Smooth muscle cell (in vitro differentiated cells): ENCODE measurements around the gene AGPAT4. TPM values are rescaled to one million over a fixed set of nuclear protein-coding genes. Genes with fewer than 3 reads are reported as not detected.

Experiments used
- DNase-seq: peaks from one replicate; lab custom pipeline; 2025; ENCODE audit not compliant: unreplicated experiment; lab: John Stamatoyannopoulos, UW
- H2AFZ ChIP-seq: fragments of 200-600 bp; sonication (generic); 2 replicates; pipeline ENCODE4 v1.6.0; 2016; ENCODE audit warnings: antibody characterized with exemption, low read depth, mild to moderate bottlenecking
- H3F3A ChIP-seq: fragments of 200-600 bp; sonication (generic); 2 replicates; pipeline ENCODE4 v1.6.0; 2017; ENCODE audit warnings: antibody characterized with exemption, low read depth
- H3K27ac ChIP-seq: fragments of 200-600 bp; sonication (generic); 2 replicates; pipeline ENCODE4 v1.5.1; 2016; ENCODE audit warnings: low read depth, mild to moderate bottlenecking
- H3K27me3 ChIP-seq: fragments of 200-600 bp; sonication (generic); 2 replicates; pipeline ENCODE4 v1.6.1; 2016; ENCODE audit warnings: low read depth, mild to moderate bottlenecking
- H3K36me3 ChIP-seq: fragments of 200-600 bp; sonication (generic); 2 replicates; pipeline ENCODE4 v1.5.1; 2016; ENCODE audit warnings: low read depth
- H3K4me1 ChIP-seq: fragments of 200-600 bp; sonication (generic); 2 replicates; pipeline ENCODE4 v1.5.1; 2016; ENCODE audit warnings: low read depth
- H3K4me2 ChIP-seq: fragments of 200-600 bp; sonication (generic); 2 replicates; pipeline ENCODE4 v1.6.0; 2016; ENCODE audit warnings: mild to moderate bottlenecking
- H3K4me3 ChIP-seq: fragments of 200-600 bp; sonication (generic); 2 replicates; pipeline ENCODE4 v1.5.1; 2016; ENCODE audit warnings: mild to moderate bottlenecking
- H3K79me2 ChIP-seq: fragments of 200-600 bp; sonication (generic); 2 replicates; pipeline ENCODE4 v1.6.0; 2016; ENCODE audit warnings: low read depth, mild to moderate bottlenecking
- H3K9ac ChIP-seq: fragments of 200-600 bp; sonication (generic); 2 replicates; pipeline ENCODE4 v1.6.0; 2016; ENCODE audit warnings: low read depth
- H3K9me3 ChIP-seq: fragments of 200-600 bp; sonication (generic); replicated peaks from 2 replicates; pipeline ENCODE4 v1.5.1; 2016; ENCODE audit warnings: low read depth
- H4K20me1 ChIP-seq: fragments of 200-600 bp; sonication (generic); 2 replicates; pipeline ENCODE4 v1.6.0; 2016; ENCODE audit warnings: low read depth
- CTCF ChIP-seq: fragments of 200-600 bp; sonication (generic); IDR thresholded peaks from 2 replicates; pipeline ENCODE4 v1.5.1; 2017; ENCODE audit warnings: borderline replicate concordance, mild to moderate bottlenecking, antibody characterized with exemption; ENCODE audit not compliant: insufficient read depth, poor library complexity, severe bottlenecking
- WGBS: methylation state at CpG from one replicate; pipeline ENCODE4 v1.1.7; 2016; ENCODE audit warnings: low lambda C conversion rate; 5-methylcytosine and 5-hydroxymethylcytosine counted together
- polyA plus RNA-seq: library from polyadenylated mRNA; unstranded; fragments of >200 nt; fragmentation: Nextera tagmentation; extraction: Ambion mirVana; gene quantifications from 2 replicates; pipeline ENCODE4 v1.2.1, GENCODE V29; 2016
- total RNA-seq: library from RNA; depleted of rRNA; stranded (reverse); fragments of >200 nt; gene quantifications from 2 replicates; pipeline ENCODE4 v1.2.3, GENCODE V29; 2014

The AGPAT4 gene
- total and polyA plus RNA-seq, 2 experiments from 2014 or later: 51.4 to 51.8 TPM

GRCh38 chr6:161137320-161137719, 136.5 kb downstream of the AGPAT4 start:
- no peaks in the 10 kb centered on the region for H3K4me1 ChIP-seq

GRCh38 chr6:161136655-161137054, 137.2 kb downstream of the AGPAT4 start:
- Histone ChIP-seq H2AFZ (no peak overlapping the region), H4K20me1 (no peaks in the 10 kb centered on the region), H3K4me1 (no peaks in the 10 kb centered on the region), H3K27ac (no peak overlapping the region), H3K4me3 (no peak overlapping the region), H3F3A (peaks cover 12% of the 10 kb centered on the region), H3K9ac (no peak overlapping the region), H3K27me3 (no peaks in the 10 kb centered on the region), H3K4me2 (no peak overlapping the region), H3K79me2 (no peaks in the 10 kb centered on the region), H3K9me3 (no peaks in the 10 kb centered on the region), H3K36me3 (no peaks in the 10 kb centered on the region)
- TF ChIP-seq CTCF: no peak
- whole genome bisulfite sequencing: 97% methylated on average over 11 of the region's 11 CpGs
- no peak for DNase-seq

More at GRCh38 chr6:161137320-161137719, 136.5 kb downstream of the AGPAT4 start:
- no peaks in the 10 kb centered on the region for H3K36me3 ChIP-seq
- H3F3A ChIP-seq: peaks cover 12% of the 10 kb centered on the region
- H3K9me3 ChIP-seq: no peaks in the 10 kb centered on the region
- no peaks in the 10 kb centered on the region for H3K79me2 ChIP-seq
- 94% methylated on average over 11 of the region's 11 CpGs for WGBS
- H3K9ac ChIP-seq: no peak overlapping the region
- DNase-seq: no peak
- H3K27me3 ChIP-seq: no peaks in the 10 kb centered on the region
- no peak for TF ChIP-seq CTCF
- H4K20me1 ChIP-seq: no peaks in the 10 kb centered on the region
- H3K4me3 ChIP-seq: no peak overlapping the region
- no peak overlapping the region for H3K27ac ChIP-seq
- H3K4me2 ChIP-seq: no peak overlapping the region
- H2AFZ ChIP-seq: no peak overlapping the region

- WGBS: 93% methylated on average over 23 of the region's 23 CpGs
- Histone ChIP-seq H3K9me3 (no peaks in the 10 kb centered on the region), H3K27ac (no peak overlapping the region), H3K27me3 (no peaks in the 10 kb centered on the region), H2AFZ (no peak overlapping the region), H3K79me2 (no peaks in the 10 kb centered on the region), H3F3A (peaks cover 12% of the 10 kb centered on the region), H3K4me2 (no peak overlapping the region), H3K4me1 (no peaks in the 10 kb centered on the region), H4K20me1 (no peaks in the 10 kb centered on the region), H3K36me3 (no peaks in the 10 kb centered on the region), H3K9ac (no peak overlapping the region), H3K4me3 (no peak overlapping the region)
- TF ChIP-seq CTCF: no peak
- no peak for DNase-seq
These were observed 137.9 kb downstream of the AGPAT4 start for GRCh38 chr6:161135695-161136591.
